Peyer's patch (tissue), 4 donors: ENCODE measurements around the gene KRTAP10-1. TPM values are rescaled to one million over a fixed set of nuclear protein-coding genes. Genes with fewer than 3 reads are reported as not detected.

Experiments
- DNase-seq, 3 donors: peaks; one replicate each; pipeline ENCODE4 v3.0.0-alpha.2; 2017 to 2019
- H3K27ac ChIP-seq, 4 donors: fragments of 200-600 bp; sonication (generic); one replicate each; pipeline ENCODE4 v1.5.1; 2016 to 2019
- H3K27me3 ChIP-seq, 2 donors: fragments of 200-600 bp; sonication (generic); one replicate each; pipeline ENCODE4 v1.5.1; 2019
- H3K36me3 ChIP-seq, 3 donors: fragments of 200-600 bp; sonication (generic); one replicate each; pipeline ENCODE4 v1.5.1; 2016 to 2019
- H3K4me1 ChIP-seq, 4 donors: fragments of 200-600 bp; sonication (generic); one replicate each; pipeline ENCODE4 v1.5.1; 2016 to 2019
- H3K4me3 ChIP-seq, 4 donors: fragments of 200-600 bp; sonication (generic); 1 replicate in 3 of 4; 2 replicates in 1 of 4; pipeline ENCODE4 v1.5.1; 2016 to 2019; ENCODE audit warnings: mild to moderate bottlenecking in 1 of 4
- H3K9me3 ChIP-seq, 4 donors: fragments of 200-600 bp; sonication (generic); one replicate each; pipeline ENCODE4 v1.5.1; 2016 to 2019; ENCODE audit warnings: mild to moderate bottlenecking in 1 of 4
- CTCF ChIP-seq, 6 experiments: fragments of 450-650 bp in 4 of 6; fragments of 200-600 bp in 2 of 6; sonication (generic) in 1 of 6; IDR thresholded peaks; one replicate each; pipeline ENCODE4 v1.5.1; 2017 to 2019; ENCODE audit warnings: antibody characterized with exemption in 6 of 6, mild to moderate bottlenecking in 3 of 6, moderate library complexity in 1 of 6
- POLR2A ChIP-seq, 2 donors: fragments of 450-650 bp; IDR thresholded peaks; one replicate each; pipeline ENCODE4 v1.5.1; 2017; ENCODE audit warnings: antibody characterized with exemption in 2 of 2, mild to moderate bottlenecking in 2 of 2, moderate library complexity in 2 of 2
- total RNA-seq, 4 donors: library from RNA; depleted of rRNA; stranded (reverse); fragments of >200 nt; gene quantifications; one replicate each; pipeline ENCODE4 v1.1.0, GENCODE V29; 2016

The KRTAP10-1 gene
- total RNA-seq, 4 donors from 2014 or later = not detected

GRCh38 chr21:44514218-44514520, 25.8 kb downstream of the KRTAP10-1 start:
- no peak for TF ChIP-seq CTCF (IDR thresholded peaks at IDR 0.05)
- TF ChIP-seq POLR2A (IDR thresholded peaks at IDR 0.05) = no peak
- H3K27me3 ChIP-seq = no peaks in the 10 kb centered on the region
- no peaks in the 10 kb centered on the region for H3K36me3 ChIP-seq
- no peak overlapping the region for H3K4me3 ChIP-seq
- no peaks in the 10 kb centered on the region for H3K9me3 ChIP-seq
- H3K4me1 ChIP-seq = peaks cover 0 to 10% (median 6%) of the 10 kb centered on the region in 4 donors
- DNase-seq = no peak
- H3K27ac ChIP-seq = no peak overlapping the region

GRCh38 chr21:44513389-44514217, 26.4 kb downstream of the KRTAP10-1 start:
- DNase-seq = no peak
- H3K4me3 ChIP-seq = no peak overlapping the region
- H3K36me3 ChIP-seq = no peaks in the 10 kb centered on the region
- no peaks in the 10 kb centered on the region for H3K27me3 ChIP-seq
- H3K9me3 ChIP-seq = no peaks in the 10 kb centered on the region
- peaks cover 0 to 10% (median 6%) of the 10 kb centered on the region in 4 donors for H3K4me1 ChIP-seq
- TF ChIP-seq CTCF (IDR thresholded peaks at IDR 0.05) (no peak), POLR2A (IDR thresholded peaks at IDR 0.05) (no peak)
- H3K27ac ChIP-seq = no peak overlapping the region

GRCh38 chr21:44512496-44513388, 27.3 kb downstream of the KRTAP10-1 start:
- no peak for TF ChIP-seq CTCF (IDR thresholded peaks at IDR 0.05)
- TF ChIP-seq POLR2A (IDR thresholded peaks at IDR 0.05) = no peak
- no peak overlapping the region for H3K4me3 ChIP-seq
- peaks cover 0 to 10% (median 6%) of the 10 kb centered on the region in 4 donors for H3K4me1 ChIP-seq
- H3K27me3 ChIP-seq = no peaks in the 10 kb centered on the region
- no peaks in the 10 kb centered on the region for H3K9me3 ChIP-seq
- H3K36me3 ChIP-seq = no peaks in the 10 kb centered on the region
- H3K27ac ChIP-seq = no peak overlapping the region
- no peak for DNase-seq

- Histone ChIP-seq H3K4me1 (peaks cover 0 to 10% (median 6%) of the 10 kb centered on the region in 4 donors), H3K9me3 (no peaks in the 10 kb centered on the region), H3K27me3 (no peaks in the 10 kb centered on the region), H3K36me3 (no peaks in the 10 kb centered on the region), H3K27ac (no peak overlapping the region), H3K4me3 (no peak overlapping the region)
- no peak for TF ChIP-seq POLR2A (IDR thresholded peaks at IDR 0.05)
- no peak for TF ChIP-seq CTCF (IDR thresholded peaks at IDR 0.05)
- no peak for DNase-seq
Observed at GRCh38 chr21:44511938-44512275, 28.1 kb downstream of the KRTAP10-1 start.

GRCh38 chr21:44511219-44511937, 28.6 kb downstream of the KRTAP10-1 start:
- no peaks in the 10 kb centered on the region for H3K27me3 ChIP-seq

More at GRCh38 chr21:44511219-44511937, 28.6 kb downstream of the KRTAP10-1 start:
- H3K27ac ChIP-seq = no peak overlapping the region
- peaks cover 0 to 10% (median 6%) of the 10 kb centered on the region in 4 donors for H3K4me1 ChIP-seq
- H3K9me3 ChIP-seq = no peaks in the 10 kb centered on the region
- H3K36me3 ChIP-seq = no peaks in the 10 kb centered on the region
- TF ChIP-seq CTCF (IDR thresholded peaks at IDR 0.05) (no peak), POLR2A (IDR thresholded peaks at IDR 0.05) (no peak)
- H3K4me3 ChIP-seq = no peak overlapping the region
- no peak for DNase-seq
